ENCODE data around the gene PAX2.

The PAX2 gene

DNA sequence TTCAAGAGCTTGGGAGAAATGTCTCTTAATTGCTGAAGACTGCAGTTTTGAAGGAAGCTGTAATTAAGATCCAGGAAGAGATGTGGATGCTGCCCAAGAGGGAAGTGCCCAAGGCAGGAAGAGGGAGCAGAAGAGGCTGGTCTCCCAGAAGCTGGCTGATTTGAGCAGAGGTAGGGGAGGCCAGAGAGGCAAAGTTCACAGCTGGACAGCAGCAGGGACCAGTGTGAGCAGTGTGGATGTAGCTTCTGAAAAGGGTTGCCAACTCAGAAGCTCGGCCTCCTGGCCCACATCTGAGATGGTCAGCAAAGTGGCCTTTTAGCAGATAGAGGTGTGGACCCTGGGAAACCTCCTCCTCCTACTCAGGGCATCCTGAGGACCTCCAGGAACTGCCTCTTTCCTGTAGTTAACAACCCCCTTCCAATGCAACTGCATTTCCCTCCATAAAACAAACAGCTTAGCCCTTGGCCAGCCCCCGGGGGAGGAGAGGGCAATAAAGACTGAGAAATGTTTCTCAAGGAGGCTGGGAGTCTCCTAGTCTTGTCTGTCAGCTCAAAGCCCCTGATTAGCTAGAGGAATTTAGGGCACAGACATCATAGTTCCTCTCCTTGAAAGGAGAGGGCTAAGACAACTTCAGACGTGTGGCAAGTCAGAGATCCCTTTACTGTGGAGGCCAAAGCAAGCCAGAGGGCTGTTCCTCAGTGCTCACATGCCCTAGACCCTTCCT lies 69.5 kb downstream of the PAX2 start:
- DNase-seq (ENCODE audit: low read depth in 2 of 2), result no peak

DNA sequence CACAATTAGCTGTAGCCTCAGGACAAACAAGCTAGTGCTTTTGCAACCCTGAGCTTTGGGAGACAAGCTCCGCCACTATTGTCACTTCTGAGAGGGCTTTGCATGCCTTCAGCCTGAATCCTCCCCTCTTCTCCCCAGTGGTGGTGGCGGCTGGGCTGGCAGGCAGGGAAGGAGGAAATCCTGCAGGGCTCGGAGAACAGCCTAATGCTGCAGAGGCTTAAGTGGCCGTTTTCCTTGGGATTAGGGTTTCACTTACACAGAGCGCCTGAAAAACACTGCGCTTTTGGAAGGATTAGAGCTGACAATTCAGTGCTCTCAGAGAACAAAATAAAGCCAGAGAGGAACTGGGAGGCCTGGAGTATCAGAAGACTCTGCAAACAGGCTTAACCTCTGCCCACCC lies 71.3 kb downstream of the PAX2 start:
- no peak for DNase-seq (ENCODE audit: low read depth in 2 of 2)

DNA sequence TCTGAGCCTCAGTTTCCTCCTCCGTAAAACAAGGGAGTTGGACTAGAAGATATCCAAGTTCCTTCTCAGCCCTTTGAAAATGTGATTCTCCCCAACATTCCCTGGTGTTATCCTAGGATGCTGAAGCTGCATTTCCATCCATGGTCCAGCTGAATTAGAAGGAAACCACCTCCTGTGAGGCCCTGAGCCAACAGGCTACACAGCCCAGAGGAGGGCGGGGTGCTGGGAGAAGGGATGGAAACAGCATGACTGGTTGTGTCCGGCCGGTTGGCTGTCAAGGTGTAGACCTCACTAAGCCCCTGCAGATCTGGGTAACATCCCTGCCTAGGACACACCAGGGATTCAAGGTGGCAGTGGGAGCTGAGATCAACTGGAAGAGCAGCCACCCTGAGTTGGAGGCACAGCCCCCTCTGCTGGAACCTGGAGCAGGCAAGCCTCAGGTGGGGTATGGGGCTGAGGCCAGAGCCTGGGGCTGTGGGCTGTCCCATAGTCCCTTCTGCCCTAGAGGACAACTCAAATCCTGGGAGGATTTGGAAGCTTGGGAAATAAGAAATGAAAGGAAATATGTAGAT lies 72.0 kb downstream of the PAX2 start:
- no peak for DNase-seq (ENCODE audit: low read depth in 2 of 2)

DNA sequence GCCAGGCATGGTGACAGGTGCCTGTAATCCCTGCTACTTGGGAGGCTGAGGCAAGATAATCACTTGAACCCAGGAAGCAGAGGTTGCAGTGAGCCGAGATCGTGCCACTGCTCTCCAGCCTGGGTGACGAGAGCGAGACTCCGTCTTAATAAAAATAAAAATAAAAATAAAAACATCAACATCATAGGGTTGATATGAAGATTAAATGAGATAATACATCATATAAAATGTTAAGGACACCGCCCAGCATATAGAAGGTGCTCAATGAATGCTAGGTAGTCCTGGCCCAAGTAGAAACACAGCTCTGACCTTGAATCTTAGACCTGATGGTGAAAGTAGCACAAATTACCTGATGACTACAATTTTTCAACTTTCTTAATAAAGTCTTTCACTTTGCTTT lies 74.0 kb downstream of the PAX2 start:
- no peak for DNase-seq (ENCODE audit: low read depth in 2 of 2)

DNA sequence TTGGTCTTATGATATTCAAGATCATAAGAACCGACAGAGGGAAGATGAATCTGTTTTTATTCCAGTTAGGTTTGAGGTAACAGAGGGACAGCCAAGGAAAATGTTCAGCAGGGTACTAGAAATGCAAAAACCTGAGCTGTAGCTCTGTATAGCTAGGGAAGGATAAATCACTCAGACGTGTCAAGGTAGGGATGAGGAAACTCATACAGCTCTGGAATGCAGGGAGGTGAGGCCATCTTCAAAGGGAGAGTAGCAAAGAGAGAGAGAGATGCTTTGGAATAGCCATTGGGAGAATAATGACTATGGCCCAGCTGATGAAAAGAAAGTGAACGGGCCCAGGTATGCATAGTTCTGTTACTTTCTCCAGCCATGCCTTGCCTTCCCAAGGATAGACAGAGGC lies 77.8 kb downstream of the PAX2 start:
- no peak for DNase-seq (ENCODE audit: low read depth in 2 of 2)

DNA sequence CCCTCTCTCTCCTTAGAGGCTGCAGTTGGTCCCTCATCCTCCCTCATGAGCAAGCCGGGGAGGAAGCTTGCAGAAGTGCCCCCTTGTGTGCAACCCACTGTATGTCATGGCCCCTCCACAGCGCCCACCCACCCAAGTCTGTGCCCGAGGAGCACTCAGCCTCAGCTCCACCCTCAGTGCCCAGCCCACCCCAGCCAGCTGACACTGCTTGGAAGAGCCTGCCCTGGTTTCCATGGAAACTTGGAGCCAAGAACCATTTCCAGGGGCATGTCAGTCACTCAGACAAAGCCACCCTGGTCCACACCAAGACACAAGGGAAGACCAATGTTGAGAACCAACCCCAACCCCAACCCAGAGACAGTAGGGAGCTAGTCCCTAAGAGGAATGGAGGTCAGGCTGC lies 79.5 kb downstream of the PAX2 start:
- DNase-seq (ENCODE audit: low read depth in 2 of 2), result no peak

DNA sequence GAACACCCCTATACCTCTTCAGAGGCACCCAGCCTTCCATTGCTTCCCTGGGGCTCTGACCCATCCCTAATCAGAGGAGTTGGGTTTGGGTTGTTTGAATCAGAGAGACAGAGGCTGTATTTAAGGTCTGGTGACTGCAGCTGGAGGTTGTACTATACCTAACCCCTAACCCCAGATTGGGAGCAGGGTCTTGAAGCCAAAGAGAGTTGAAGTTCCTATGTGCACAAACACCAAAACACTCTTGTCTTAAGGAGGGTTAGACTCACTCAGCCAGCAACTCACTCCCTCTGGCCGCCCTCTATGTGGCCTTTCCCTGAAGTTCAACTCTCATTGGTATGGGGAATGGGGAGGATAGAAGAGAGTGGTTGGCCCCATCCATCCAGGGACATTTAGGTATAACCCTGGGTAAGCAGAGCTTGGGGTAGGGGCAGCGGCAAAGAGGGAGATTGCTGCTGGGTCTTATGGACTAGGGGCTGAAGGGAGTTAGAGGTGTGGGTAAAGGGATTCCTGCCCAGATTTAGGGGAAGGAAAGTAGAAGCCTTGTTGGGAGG lies 80.0 kb downstream of the PAX2 start:
- no peak for DNase-seq (ENCODE audit: low read depth in 2 of 2)

DNA sequence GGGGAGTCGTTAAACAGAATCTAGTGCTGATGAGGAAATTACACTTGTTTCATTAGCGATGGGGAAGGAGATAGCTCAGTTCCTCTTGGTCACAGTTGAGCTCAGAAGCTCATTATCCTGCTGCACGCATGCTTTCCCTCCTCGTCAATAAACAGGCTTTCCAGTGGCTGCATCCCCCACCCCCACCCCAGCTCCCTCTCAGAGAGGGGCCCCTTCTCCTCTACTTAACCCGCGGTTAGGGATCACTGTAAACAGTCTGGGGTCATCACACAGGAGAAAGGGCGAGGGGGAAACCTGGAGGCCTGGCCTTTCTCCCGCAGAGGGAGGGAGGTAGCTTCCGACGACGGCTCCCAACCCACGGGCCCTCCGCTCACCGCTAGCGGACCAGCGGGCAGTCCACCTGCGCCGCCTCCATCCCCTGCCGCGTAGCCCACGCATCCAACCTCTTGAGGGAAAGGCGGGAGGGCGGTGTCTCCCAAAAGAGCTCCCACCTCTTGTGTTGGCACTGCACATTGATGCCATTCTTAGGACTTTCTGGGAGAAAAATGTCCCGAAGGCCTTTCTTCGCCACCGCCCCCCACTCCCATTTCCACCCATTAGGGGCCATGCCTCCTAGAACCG lies 80.8 kb downstream of the PAX2 start:
- no peak for DNase-seq (ENCODE audit: low read depth in 2 of 2)

DNA sequence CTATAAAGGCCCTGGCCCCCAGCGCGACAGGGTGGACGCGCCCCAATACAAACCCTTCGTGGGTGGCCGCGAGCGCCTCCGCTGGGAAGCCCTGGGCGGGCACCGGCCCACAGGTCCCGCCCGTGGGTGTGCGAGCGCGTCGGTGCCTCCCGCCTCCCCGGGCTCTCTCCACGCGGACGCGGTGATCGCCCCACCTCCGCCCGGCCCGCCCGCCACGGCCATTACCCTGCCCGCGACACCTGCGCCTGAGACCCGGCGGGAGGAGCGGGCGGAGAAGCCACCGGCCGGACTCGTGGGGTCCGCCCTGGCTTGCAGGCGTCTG lies 81.2 kb downstream of the PAX2 start:
- DNase-seq (ENCODE audit: low read depth in 2 of 2), result no peak

DNA sequence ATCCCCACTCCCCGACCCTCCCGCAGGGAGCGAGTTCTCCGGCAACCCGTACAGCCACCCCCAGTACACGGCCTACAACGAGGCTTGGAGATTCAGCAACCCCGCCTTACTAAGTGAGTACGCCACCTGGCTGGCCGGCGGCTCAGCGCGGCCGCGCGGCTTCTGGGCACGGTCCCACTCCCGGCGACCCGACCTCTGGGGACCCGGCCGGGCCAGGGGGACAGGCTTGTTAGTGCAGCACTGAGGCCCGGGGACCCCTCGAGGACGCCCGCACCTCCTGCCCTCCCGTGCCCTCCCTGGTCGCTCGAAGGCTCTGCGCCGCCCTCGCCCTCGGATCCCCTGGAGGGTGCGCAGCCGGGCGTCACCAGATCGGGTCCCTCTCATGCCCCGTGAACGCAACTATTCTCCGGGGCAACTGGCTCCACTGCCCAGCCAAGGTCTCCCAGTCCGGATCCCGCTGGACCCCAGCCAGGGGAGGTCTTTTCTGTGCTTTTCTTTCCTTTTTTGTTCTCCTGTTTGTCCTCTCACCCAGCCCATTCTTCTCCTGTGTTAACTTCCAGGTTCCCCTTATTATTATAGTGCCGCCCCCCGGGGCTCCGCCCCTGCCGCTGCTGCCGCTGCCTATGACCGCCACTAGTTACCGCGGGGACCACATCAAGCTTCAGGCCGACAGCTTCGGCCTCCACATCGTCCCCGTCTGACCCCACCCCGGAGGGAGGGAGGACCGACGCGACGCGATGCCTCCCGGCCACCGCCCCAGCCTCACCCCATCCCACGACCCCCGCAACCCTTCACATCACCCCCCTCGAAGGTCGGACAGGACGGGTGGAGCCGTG lies 81.8 kb downstream of the PAX2 start:
- no peak for DNase-seq (ENCODE audit: low read depth in 2 of 2)

DNA sequence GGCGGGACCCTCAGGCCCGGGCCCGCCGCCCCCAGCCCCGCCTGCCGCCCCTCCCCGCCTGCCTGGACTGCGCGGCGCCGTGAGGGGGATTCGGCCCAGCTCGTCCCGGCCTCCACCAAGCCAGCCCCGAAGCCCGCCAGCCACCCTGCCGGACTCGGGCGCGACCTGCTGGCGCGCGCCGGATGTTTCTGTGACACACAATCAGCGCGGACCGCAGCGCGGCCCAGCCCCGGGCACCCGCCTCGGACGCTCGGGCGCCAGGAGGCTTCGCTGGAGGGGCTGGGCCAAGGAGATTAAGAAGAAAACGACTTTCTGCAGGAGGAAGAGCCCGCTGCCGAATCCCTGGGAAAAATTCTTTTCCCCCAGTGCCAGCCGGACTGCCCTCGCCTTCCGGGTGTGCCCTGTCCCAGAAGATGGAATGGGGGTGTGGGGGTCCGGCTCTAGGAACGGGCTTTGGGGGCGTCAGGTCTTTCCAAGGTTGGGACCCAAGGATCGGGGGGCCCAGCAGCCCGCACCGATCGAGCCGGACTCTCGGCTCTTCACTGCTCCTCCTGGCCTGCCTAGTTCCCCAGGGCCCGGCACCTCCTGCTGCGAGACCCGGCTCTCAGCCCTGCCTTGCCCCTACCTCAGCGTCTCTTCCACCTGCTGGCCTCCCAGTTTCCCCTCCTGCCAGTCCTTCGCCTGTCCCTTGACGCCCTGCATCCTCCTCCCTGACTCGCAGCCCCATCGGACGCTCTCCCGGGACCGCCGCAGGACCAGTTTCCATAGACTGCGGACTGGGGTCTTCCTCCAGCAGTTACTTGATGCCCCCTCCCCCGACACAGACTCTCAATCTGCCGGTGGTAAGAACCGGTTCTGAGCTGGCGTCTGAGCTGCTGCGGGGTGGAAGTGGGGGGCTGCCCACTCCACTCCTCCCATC lies 82.7 kb downstream of the PAX2 start:
- DNase-seq (ENCODE audit: low read depth in 2 of 2), result no peak

DNA sequence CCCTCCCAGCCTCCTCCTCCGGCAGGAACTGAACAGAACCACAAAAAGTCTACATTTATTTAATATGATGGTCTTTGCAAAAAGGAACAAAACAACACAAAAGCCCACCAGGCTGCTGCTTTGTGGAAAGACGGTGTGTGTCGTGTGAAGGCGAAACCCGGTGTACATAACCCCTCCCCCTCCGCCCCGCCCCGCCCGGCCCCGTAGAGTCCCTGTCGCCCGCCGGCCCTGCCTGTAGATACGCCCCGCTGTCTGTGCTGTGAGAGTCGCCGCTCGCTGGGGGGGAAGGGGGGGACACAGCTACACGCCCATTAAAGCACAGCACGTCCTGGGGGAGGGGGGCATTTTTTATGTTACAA lies 83.3 kb downstream of the PAX2 start:
- peak in 1 of 2 donors; percentile 23 for DNase-seq (ENCODE audit: low read depth in 2 of 2)

DNA sequence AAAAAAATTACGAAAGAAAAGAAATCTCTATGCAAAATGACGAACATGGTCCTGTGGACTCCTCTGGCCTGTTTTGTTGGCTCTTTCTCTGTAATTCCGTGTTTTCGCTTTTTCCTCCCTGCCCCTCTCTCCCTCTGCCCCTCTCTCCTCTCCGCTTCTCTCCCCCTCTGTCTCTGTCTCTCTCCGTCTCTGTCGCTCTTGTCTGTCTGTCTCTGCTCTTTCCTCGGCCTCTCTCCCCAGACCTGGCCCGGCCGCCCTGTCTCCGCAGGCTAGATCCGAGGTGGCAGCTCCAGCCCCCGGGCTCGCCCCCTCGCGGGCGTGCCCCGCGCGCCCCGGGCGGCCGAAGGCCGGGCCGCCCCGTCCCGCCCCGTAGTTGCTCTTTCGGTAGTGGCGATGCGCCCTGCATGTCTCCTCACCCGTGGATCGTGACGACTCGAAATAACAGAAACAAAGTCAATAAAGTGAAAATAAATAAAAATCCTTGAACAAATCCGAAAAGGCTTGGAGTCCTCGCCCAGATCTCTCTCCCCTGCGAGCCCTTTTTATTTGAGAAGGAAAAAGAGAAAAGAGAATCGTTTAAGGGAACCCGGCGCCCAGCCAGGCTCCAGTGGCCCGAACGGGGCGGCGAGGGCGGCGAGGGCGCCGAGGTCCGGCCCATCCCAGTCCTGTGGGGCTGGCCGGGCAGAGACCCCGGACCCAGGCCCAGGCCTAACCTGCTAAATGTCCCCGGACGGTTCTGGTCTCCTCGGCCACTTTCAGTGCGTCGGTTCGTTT lies 83.9 kb downstream of the PAX2 start:
- no peak for DNase-seq (ENCODE audit: low read depth in 2 of 2)

DNA sequence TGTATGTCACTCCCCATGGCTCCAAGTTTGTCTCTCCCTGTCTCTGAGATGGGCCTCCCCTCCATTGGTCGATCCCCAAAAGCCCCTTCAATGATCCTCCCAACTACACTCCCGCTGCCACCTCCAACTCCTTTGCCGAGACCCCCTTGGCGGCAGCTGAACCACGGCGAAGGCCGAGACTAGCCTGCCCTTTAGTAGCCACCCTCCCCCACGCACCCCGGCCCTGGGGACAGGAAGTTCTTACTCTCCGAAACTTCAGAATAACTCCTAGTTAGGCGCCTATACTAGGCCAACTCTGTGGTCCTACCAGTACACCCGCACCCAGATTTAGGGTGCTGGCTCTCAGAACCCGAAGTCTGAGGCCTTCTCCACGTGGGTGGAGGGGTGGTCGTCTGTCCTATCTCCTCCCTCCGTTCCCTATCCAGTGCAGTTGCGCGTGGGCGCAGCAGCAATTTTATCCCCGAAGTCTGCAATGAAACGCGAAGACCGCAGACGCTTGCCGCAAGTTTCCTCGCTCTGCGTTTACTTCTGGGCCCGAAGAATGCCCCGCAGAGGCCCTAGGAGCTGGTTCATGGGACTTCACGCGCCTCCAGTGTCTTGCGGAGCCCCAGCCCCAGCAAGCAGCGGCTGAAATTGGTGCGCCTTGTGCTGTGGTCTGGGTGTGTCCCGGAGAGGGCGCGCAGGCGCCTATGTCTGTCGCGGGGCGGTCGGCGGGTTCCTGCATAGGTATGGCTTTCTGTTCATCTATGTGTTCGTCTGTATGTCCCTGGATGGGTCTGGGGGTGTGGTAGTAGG lies 84.7 kb downstream of the PAX2 start:
- DNase-seq (ENCODE audit: low read depth in 2 of 2), result no peak

DNA sequence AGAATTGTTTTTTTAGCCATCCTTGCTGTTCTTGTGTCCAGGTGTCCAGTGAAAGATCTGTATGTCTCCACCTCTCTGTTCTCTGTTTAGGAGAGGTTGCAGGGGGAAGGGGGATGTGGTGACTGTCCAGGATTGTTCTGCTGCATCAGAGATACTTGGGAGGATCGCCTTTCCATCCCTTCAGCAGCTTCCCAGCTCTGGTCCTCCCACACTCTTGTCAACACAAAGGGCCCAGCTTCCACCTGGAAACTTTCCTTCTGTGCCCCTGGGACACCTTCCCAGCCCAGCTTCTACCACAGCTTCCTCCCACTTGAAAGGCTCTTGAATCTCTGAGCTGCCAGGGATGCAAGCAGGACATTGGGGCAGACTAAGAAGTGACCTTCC lies 85.3 kb downstream of the PAX2 start:
- DNase-seq (ENCODE audit: low read depth in 2 of 2), result no peak

DNA sequence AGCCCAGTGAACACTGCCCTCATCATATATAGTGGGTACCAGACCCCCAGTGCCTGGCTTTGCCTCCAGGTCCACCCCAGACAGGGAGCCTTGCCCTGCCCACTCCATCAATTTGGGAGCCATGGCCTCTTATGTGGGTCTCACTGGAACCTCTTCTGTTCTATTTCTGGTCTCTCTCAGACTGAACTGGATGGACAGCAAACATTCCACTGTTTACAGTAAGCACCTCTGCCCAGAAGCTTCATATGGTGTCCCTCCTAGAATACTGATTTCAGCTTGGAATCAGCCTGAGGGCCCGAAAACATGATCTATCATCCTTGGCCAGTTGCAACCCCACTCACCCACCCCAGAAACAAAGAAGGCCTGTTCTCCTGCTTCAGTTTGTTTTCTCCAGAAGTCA lies 86.4 kb downstream of the PAX2 start:
- no peak for DNase-seq (ENCODE audit: low read depth in 2 of 2)

DNA sequence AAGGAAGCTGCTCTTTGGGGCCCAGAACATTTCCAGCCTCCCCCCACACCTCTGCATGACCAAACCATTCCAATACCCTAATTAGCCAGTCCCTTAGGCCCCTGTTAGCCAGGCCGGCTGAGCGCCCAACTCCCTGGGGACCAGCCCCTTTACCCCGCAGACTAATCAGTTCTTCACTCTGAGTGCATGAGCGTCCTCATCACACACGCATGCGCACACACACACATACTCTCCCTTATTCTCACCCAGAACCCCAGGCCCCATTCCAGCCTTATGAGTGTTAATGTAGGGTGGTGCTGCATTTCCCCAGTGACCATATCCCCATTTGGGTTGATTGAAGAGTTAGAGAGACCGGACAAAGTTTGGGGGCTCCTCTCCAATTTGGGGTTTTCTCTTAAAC lies 90.4 kb downstream of the PAX2 start:
- DNase-seq (ENCODE audit: low read depth in 2 of 2), result no peak

DNA sequence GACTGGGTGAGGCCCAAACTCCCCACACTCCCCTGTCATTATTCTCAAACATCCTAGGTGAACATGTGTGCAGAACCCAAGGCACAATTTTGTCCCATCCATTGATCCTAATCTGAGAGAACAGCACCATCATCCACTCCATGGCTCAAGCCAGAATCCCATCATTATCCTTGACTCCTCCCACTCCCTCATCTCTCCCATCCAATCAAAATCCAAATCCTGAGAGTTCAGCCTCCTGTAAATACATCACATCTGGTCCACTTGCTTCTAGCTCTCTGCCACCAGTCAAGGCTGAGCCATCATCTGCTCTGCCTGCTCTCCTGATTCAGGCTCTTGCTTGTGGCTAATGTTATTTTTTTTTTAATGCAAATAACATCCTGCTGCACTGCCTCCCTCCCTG lies 91.5 kb downstream of the PAX2 start:
- DNase-seq (ENCODE audit: low read depth in 2 of 2), result no peak

DNA sequence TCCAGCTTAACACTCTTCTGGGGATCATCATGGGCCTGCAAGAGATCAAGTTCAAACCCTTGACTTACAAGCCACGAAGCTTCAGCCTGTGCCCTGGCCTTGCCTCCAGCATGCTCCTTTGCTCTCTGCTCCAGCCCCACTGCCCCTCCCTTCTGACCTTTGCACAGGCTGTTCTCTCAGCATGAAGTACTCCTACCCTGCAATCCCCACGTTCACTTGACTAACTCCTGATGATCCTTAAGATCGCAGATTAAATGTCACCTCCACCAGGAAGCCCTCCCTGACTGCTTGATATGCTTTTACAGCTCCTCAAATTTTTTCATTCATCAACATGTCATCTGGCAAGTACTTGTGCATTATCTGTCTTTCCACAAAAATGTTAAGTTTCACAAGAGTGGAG lies 91.9 kb downstream of the PAX2 start:
- DNase-seq (ENCODE audit: low read depth in 2 of 2), result no peak

DNA sequence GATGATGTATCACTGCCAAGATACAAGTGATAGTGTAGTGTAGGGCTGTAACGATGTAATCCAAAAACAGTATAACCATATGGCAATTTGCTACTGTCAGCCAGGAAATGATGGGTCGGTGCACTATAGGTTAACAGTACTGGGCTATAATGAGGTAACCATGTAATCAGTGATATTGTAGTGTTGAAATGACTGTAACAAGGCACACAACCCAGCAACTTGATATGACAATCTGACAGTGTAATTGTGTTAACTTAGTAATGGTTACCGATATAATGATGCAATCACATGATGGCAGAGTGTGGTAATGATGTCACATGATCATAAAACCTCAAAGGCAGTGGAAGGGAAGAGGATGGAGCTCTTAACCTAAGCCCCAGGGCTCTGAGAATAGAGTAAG lies 93.6 kb downstream of the PAX2 start:
- DNase-seq (ENCODE audit: low read depth in 2 of 2), result no peak

Data from stimulated activated CD4-positive, alpha-beta T cell treated with anti-CD3 and anti-CD28 coated beads, Interleukin-4, amount 100 ng/mL, for 48 hours (primary cell).